GM12801 (cell line): Measurements from ENCODE around the gene SSR1.

Source experiments
- TF ChIP-seq, protein P1 (sequence below): IDR thresholded peaks from one replicate; pipeline ENCODE4 v1.5.1; 2011; ENCODE audit warnings: control low read depth; ENCODE audit not compliant: insufficient read length; ENCODE audit errors: extremely low read depth

The SSR1 gene

GRCh38 chr6:7290079-7290478, 22.9 kb downstream of the SSR1 start:
- TF ChIP-seq, protein P1, sequence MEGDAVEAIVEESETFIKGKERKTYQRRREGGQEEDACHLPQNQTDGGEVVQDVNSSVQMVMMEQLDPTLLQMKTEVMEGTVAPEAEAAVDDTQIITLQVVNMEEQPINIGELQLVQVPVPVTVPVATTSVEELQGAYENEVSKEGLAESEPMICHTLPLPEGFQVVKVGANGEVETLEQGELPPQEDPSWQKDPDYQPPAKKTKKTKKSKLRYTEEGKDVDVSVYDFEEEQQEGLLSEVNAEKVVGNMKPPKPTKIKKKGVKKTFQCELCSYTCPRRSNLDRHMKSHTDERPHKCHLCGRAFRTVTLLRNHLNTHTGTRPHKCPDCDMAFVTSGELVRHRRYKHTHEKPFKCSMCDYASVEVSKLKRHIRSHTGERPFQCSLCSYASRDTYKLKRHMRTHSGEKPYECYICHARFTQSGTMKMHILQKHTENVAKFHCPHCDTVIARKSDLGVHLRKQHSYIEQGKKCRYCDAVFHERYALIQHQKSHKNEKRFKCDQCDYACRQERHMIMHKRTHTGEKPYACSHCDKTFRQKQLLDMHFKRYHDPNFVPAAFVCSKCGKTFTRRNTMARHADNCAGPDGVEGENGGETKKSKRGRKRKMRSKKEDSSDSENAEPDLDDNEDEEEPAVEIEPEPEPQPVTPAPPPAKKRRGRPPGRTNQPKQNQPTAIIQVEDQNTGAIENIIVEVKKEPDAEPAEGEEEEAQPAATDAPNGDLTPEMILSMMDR = no peak

- TF ChIP-seq, protein P1 = no peak
These were observed 27.6 kb downstream of the SSR1 start for GRCh38 chr6:7285416-7285815.

DNA sequence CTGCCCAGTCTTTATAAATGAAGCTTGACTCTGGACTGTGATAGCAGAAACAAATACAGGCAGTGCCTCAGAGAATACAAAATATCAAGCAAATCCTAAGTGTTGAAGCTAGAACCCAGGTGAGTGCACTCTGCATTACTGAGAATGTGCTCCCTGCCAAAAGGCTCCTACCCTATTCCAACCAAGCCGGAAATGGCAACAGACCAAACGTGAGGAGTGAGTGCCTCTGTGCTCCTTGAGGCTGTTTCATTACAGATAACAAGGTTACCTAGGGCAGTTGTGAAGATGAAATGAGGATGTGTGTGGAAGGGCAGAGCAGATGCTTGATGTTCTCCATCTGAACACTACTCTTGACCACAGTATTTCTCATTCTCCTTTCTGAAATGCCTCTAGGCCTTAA, 29.3 kb downstream of the SSR1 start:
- TF ChIP-seq, protein P1 = no peak

- TF ChIP-seq, protein P1 = no peak
These were observed 30.7 kb downstream of the SSR1 start for GRCh38 chr6:7282097-7282906.

DNA sequence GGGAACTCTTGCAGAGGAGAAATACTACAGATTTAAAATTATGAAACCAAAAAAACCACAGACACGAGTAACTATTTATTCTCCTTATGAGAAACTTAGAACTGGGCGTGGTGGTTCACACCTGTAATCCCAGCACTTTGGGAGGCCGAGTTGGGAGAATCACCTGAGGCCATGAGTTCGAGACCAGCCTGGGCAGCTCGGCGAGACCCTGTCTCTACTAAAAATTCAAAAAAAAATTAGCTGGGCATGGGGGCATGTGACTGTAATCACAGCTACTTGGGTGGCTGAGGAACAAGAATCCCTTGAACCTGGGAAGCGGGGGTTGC, 36.8 kb downstream of the SSR1 start:
- TF ChIP-seq, protein P1 = no peak

GRCh38 chr6:7273709-7274108, 39.3 kb downstream of the SSR1 start:
- TF ChIP-seq, protein P1 = no peak

DNA sequence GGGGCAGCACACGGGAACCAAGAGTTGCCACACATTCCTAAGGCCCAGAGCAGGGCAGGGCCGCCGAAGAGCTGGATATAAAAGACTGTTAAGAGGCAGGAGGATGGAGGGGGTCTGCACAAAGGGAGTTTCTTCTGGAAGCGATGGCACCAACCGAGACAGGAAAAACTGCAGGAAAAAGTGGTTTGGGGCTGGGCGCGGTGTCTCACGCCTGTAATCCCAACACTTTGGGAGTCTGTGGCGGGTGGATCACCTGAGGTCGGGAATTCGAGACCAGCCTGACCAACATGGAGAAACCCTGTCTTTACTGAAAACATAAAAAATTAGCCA, 41.8 kb downstream of the SSR1 start:
- TF ChIP-seq, protein P1 = no peak
